Activated CD4-positive, alpha-beta T cell treated with anti-CD3 and anti-CD28 coated beads, Interleukin-2, Interleukin-4, amounts not matched to agents 100 ng/mL and 50 ng/mL, durations not matched to agents 16 hours and 8 hours (primary cell): ENCODE results near the gene MROH2B.
"Not testable (repeated sequence)": the region's sequence is repeated elsewhere in the genome, so short reads cannot be mapped to it uniquely, and the experiment has no call there.

Experiments
- DNase-seq: peaks from one replicate; pipeline ENCODE4 v3.0.0-alpha.2; 2020; ENCODE audit warnings: low spot score

Gene MROH2B

GRCh38 chr5:41022600-41022999, 48.5 kb downstream of the MROH2B start:
- not testable (repeated sequence) for DNase-seq

- DNase-seq: no peak
Observed at GRCh38 chr5:41012318-41012717, 58.8 kb downstream of the MROH2B start.

GRCh38 chr5:41010572-41010971, 60.6 kb downstream of the MROH2B start:
- no peak for DNase-seq

GRCh38 chr5:41009232-41009631, 61.9 kb downstream of the MROH2B start:
- no peak for DNase-seq

DNA sequence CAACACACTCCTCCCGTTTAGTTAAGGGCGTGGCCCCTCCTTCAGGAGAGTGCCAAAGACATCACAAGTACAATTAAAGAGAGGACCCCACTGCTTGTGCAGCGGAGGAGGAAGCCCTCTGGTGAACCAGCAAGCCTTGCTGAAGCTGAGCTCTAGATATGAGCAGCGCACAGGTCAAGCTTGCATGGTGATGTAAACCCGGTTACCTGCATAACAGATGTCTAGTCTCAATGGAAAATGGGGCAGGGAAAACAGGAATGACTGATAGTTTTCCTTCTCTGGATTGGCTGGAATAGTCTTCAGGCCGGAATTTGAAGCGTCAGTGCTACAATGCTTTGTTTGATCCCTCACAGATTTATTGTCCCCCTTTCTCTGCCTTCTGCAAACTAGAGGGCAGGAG, 66.2 kb downstream of the MROH2B start:
- DNase-seq: no peak

- DNase-seq: no peak
Observed at GRCh38 chr5:41003670-41004376, 67.3 kb downstream of the MROH2B start.

DNA sequence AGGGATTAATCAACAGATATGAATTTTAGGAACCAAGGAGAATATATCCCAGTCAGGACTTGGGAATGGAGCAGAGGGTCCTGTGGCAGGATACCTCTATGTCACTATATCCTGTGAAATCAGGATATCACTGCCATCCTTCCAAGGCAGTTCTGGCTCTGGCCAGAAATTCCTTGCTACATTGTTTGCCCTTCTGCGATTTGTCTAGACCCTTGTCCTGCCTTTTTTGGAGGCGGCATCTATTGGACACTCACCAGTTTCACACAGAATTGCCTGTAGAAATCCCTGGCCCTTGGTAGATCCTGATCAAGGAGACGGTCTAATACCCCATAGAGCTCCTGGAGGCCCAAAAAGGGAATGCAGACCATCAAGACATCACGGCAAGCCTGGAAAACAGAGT, 71.2 kb downstream of the MROH2B start:
- no peak for DNase-seq

DNA sequence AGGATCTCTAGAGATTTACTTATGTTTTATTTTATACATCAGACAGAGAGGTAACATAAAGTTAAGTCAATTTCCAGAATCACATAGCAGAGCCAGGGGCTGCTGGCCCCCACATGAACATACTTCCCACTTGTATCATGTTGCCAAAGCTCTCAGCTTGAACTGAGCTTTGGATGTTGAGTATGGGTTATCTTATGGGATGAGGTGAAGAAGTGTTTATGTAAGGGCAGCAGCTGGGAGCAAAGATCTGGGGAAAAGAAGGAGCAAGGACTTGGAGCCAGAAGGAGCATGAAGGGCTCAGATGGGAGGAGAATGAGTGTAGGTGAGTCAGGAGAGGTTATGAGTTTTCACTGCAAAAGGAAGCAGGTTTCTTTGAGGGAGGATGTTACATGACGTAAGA, 72.0 kb downstream of the MROH2B start:
- DNase-seq: no peak

DNA sequence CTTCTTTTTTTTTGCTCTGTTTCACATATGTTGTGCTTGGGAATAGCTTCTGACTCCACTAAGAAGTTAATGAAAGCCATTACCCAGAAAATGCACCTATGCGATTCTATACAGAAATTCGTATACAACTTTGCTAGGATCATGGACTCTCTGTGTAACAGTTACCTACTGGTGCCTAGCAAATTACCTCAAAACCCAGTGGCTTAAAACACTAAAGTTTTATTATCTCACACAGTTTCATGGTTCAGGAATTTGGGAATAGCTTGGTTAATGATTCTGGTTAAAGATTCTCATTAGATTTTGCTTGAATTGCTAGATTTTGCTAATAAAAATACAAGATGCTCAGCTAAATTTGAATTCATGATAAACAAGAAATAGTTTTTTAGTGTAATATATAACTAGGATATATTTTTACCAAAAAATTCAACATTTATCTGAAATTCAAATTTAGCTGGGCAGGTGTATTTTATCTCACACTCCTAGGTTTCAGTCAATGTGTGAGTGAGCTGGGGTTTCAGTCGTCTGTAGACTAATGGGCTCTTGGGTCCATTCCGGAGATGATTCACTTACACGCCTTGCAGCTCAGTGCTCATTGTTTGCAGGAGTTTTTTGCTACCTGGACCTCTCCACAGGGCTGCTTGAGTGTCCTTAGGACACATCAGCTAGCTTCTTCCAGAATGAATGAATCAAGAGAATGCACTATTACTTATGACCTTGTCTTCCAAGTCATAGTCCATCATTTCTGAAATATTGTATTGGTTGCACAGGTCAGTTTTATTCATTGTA, 75.1 kb downstream of the MROH2B start:
- DNase-seq: no peak

DNA sequence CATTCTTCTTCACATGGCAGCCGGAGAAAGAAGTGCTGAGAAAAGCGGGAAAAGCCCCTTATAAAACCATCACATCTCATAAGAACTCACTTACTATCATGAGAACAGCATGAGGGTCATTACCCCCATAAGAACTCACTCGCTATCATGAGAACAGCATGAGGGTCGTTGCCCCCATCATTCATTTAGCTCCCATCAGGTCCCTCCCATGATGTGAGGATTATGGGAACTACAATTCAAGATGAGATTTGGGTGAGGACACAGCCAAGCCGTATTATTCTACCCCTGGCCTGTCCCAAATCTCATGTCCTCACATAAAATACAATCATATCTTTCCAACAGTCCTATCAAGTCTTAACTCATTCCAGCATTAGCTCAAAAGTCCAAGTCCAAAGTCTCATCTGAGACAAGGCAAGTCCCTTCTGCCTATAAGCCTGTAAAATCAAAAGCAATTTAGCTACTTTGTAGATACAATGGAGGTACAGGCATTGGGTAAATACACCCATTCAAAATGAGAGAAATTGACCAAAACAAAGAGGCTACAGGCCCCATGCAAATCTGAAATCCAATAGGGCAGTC, 79.1 kb downstream of the MROH2B start:
- no peak for DNase-seq

GRCh38 chr5:40991168-40991980, 79.8 kb downstream of the MROH2B start:
- no peak for DNase-seq

DNA sequence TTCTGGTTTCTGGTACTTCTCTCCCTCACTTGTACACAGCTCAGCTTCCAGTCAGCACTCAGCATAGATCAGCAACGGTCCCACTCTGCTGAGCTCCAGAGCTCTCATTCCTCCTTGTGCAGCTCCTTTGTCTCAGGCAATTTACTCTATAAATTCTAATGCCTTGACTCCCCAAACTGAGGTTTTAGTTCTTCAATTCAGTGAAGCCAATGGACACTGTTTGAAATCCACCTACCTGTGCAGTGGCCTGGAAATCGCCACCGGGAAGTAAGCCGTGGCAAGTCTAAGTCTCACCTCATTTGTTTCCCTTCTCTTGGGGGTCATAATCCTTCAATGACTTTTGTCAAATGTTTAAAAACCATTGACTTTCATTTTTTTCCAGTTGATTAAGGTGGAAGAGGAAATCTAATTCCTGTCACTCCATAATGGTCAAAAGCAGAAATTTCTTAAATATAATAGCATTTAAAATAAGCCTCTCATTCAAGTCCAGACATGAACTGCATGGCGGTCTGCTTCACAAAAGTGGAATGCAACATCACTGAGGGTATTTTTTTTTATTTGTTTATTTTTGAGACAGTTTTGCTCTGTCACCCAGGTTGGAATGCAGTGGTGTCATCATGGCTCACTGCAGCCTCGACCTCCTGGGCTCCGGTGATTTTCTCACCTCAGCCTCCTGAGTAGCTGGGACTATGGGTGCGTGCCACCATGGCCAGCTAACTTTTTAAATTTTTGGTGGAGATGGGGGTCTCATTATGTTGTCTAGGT, 82.2 kb downstream of the MROH2B start:
- DNase-seq: no peak

- DNase-seq: no peak
Observed at GRCh38 chr5:40987349-40987748, 83.8 kb downstream of the MROH2B start.

GRCh38 chr5:40986666-40987065, 84.5 kb downstream of the MROH2B start:
- no peak for DNase-seq

GRCh38 chr5:40985501-40985900, 85.6 kb downstream of the MROH2B start:
- DNase-seq: no peak

GRCh38 chr5:40984884-40985283, 86.3 kb downstream of the MROH2B start:
- no peak for DNase-seq

DNA sequence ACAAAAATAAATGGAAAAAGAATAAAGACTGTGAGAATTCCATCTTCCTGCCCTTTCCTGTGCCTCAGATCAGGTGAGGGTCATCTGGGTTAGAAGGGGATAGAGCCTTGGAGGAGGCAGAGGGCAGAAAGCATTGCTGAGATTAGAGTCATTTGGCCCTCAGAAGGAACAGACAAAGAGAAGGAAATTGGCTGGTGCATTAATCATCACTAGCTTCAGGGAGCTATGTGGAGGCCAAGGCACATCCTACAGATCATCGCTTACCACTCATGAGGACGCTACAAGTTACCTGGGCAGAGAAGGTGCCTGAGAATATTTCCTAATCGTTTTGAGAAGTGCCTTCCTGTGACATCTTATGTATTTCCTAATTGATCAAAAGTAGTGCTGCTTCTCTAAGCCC, 87.4 kb downstream of the MROH2B start:
- DNase-seq: no peak

DNA sequence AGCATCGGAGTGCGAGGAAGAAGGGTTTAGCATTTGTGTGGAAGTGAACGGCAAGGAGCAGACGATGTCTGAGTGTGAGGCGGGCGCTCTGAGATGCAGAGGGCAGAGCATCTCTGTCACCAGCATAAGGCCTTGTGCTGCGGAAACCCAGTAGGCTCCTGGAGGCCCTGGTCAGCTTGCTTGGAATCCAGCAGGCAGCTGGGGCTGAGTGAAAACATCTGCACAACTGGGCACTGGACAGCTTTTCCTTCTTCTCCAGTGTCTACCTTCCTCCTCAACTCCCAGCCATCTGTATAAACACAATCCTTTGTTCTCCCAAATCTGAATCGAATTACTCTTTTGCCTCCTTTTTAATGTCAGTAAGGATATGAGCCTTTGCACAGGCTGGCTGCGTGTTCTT, 89.7 kb downstream of the MROH2B start:
- DNase-seq: no peak

- no peak for DNase-seq
Observed at GRCh38 chr5:40976836-40977235, 94.3 kb downstream of the MROH2B start.

- DNase-seq: no peak
Observed at GRCh38 chr5:40976041-40976440, 95.1 kb downstream of the MROH2B start.

GRCh38 chr5:40973364-40974004, 97.7 kb downstream of the MROH2B start:
- DNase-seq: no peak
